Effector memory CD4-positive, alpha-beta T cell (primary cell): ENCODE data around the gene CHST1.
A peak's percentile ranks its signal among the peaks of the same experiment; 100 is the strongest.

Experiments used
- DNase-seq, 3 donors: peaks; one replicate each; pipeline ENCODE4 v3.0.0-alpha.2; 2020
- H3K27ac ChIP-seq: 2 replicates; pipeline ENCODE4 v1.7.0; 2013; ENCODE audit warnings: mild to moderate bottlenecking, low read length, moderate library complexity; ENCODE audit not compliant: insufficient read depth, poor library complexity, severe bottlenecking
- H3K27me3 ChIP-seq: replicated peaks from 2 replicates; pipeline ENCODE4 v1.7.0; 2013; ENCODE audit warnings: mild to moderate bottlenecking, low read length; ENCODE audit not compliant: insufficient read depth, control insufficient read depth, poor library complexity, severe bottlenecking
- H3K36me3 ChIP-seq: 2 replicates; pipeline ENCODE4 v1.7.0; 2013; ENCODE audit warnings: mild to moderate bottlenecking, low read length, moderate library complexity; ENCODE audit not compliant: control insufficient read depth, insufficient read depth
- H3K4me1 ChIP-seq: 2 replicates; pipeline ENCODE4 v1.7.0; 2013; ENCODE audit warnings: low read length, mild to moderate bottlenecking; ENCODE audit not compliant: control insufficient read depth, insufficient read depth, poor library complexity, severe bottlenecking
- H3K4me3 ChIP-seq: 2 replicates; pipeline ENCODE4 v1.7.0; 2013; ENCODE audit warnings: low read length, low read depth, mild to moderate bottlenecking; ENCODE audit not compliant: insufficient read depth, poor library complexity, severe bottlenecking
- H3K9me3 ChIP-seq: 2 replicates; pipeline ENCODE4 v1.7.0; 2013; ENCODE audit warnings: mild to moderate bottlenecking, low read length, moderate library complexity; ENCODE audit not compliant: control insufficient read depth

Gene CHST1

GRCh38 chr11:45659818-45660160 is 5.6 kb downstream of the CHST1 start:
- no peaks in the 10 kb centered on the region for H3K9me3 ChIP-seq
- H3K27ac ChIP-seq, result no peak overlapping the region
- H3K36me3 ChIP-seq, result no peaks in the 10 kb centered on the region
- no peak overlapping the region for H3K4me3 ChIP-seq
- DNase-seq, result no peak
- peaks cover 25% of the 10 kb centered on the region for H3K27me3 ChIP-seq
- H3K4me1 ChIP-seq, result peaks cover 14% of the 10 kb centered on the region

GRCh38 chr11:45659031-45659817 is 6.2 kb downstream of the CHST1 start:
- Histone ChIP-seq H3K36me3 (no peaks in the 10 kb centered on the region), H3K27me3 (peaks cover 21% of the 10 kb centered on the region), H3K27ac (no peak overlapping the region), H3K4me3 (no peak overlapping the region), H3K9me3 (no peaks in the 10 kb centered on the region), H3K4me1 (peaks cover 8% of the 10 kb centered on the region)
- no peak for DNase-seq

DNA sequence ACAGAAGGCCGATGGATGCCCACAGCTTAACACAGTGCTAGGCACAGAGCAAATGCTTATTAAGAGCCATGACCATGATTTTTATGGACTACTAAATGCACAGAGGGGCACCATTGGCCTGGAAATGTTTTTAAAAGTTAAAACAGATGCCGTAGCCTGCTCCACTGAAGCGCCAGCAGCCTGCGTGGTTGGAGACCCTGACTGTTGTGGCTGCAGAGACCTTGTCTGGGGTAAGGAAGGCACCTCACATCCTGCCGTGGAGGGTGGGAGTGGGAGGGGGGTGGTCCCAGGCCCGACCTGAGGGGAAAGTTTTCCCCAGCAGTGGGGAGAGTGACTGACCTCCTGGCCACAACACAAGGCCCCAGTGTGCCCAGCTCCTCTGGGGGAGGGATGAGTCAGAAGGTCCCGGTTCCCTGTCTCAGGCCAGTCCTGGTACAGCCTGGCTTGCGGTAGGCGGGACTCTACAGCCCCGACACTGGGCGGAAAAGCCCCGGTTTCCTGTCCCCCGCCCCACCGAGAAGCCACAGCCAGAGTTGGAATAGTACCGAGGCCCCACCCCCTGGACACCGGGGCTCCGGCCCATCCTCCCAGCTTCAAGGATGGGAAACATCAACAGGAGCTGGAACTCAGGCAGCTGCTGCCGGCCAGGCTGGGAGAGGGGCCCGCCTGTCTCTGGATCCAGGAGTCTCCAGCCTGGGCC is 7.0 kb downstream of the CHST1 start:
- H3K36me3 ChIP-seq, result no peaks in the 10 kb centered on the region
- H3K4me1 ChIP-seq, result peaks cover 5% of the 10 kb centered on the region
- no peak overlapping the region for H3K4me3 ChIP-seq
- no peak for DNase-seq
- no peaks in the 10 kb centered on the region for H3K9me3 ChIP-seq
- H3K27me3 ChIP-seq, result peaks cover 13% of the 10 kb centered on the region
- no peak overlapping the region for H3K27ac ChIP-seq

GRCh38 chr11:45657496-45658260 is 7.7 kb downstream of the CHST1 start:
- Histone ChIP-seq H3K4me3 (no peak overlapping the region), H3K27ac (no peak overlapping the region), H3K27me3 (peaks cover 8% of the 10 kb centered on the region), H3K4me1 (peaks cover 5% of the 10 kb centered on the region), H3K36me3 (no peaks in the 10 kb centered on the region), H3K9me3 (no peaks in the 10 kb centered on the region)
- no peak for DNase-seq

DNA sequence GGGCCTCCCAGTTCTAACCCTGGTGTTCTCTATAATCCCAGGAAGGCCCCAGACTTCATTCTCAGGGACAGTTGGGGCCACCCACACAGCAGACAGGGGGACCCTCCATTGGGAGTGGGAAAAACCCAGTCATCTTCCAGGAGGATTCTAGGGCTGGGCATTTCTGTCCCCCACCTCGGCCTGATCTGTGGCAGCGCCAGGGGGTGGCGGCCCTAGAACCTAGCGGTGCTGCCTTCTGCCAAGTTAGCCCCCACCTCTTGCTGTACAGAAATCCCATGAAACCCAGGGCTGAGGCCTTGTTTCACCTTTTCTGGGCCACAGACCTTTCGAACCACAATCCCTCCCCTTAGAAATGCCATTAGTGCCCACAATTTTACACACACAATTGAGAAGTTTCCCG is 9.6 kb downstream of the CHST1 start:
- peaks cover 3% of the 10 kb centered on the region for H3K27me3 ChIP-seq
- peaks cover 5% of the 10 kb centered on the region for H3K4me1 ChIP-seq
- H3K27ac ChIP-seq, result no peak overlapping the region
- H3K9me3 ChIP-seq, result no peaks in the 10 kb centered on the region
- no peak overlapping the region for H3K4me3 ChIP-seq
- DNase-seq, result no peak
- H3K36me3 ChIP-seq, result no peaks in the 10 kb centered on the region

- Histone ChIP-seq H3K4me3 (no peak overlapping the region), H3K4me1 (peaks cover 5% of the 10 kb centered on the region), H3K36me3 (no peaks in the 10 kb centered on the region), H3K27ac (no peak overlapping the region), H3K27me3 (peaks cover 3% of the 10 kb centered on the region), H3K9me3 (no peaks in the 10 kb centered on the region)
- DNase-seq, result peak in 2 of 3 donors; percentile 12 to 30
These were observed 10.1 kb downstream of the CHST1 start for GRCh38 chr11:45655347-45655756.

DNA sequence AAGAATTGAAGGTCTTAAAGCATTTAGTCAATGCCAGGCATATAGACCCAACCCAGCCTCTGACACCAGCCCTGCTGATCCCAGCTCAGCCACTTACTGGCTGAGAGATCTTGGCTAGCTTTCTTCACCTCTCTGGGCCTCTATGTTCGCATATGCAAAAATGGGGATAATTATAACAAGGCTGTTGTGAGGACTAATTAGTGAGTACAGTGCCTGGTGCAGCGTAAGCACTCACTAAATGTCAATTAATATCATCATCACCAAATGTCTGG is 10.5 kb downstream of the CHST1 start:
- no peaks in the 10 kb centered on the region for H3K9me3 ChIP-seq
- H3K36me3 ChIP-seq, result no peaks in the 10 kb centered on the region
- H3K27me3 ChIP-seq, result peaks cover 3% of the 10 kb centered on the region
- no peak overlapping the region for H3K27ac ChIP-seq
- H3K4me3 ChIP-seq, result no peak overlapping the region
- peaks cover 5% of the 10 kb centered on the region for H3K4me1 ChIP-seq
- DNase-seq, result no peak

DNA sequence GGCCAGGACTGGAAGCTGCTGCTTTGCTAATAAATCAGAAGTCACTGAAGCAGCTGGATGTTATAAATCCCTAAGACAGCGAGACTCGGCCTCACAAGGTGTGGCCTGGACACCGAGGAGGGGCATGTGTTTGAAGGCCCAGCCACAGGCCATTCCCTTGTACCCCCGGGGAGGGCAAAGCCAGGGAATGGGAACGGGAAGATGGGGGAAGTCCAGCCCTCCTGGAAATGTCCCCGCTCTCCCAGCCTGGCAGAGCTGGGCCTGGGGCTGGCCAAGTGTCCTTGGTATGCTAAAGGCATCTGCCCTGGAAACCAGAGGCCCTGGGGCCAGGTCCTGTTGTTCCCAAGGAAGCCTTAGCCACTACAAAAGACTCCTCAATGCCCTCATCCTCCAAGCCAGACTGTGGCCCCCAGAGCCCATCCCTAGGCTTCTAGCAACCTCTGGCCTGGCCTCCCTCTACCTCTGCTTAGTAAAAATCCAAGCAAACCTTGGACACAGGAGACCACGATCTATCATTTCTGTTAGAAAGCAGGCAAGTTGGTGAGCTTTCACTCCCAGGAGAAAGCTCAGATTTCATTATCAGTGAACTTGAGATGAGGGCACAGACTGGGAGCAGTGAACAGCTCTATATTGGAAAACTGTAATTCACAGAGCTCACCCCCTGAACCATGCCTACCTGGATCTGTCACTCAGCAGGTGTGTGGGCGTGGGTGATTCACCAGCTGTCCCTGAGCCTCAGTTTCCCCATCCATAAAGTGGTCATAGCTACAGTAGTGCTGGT is 11.0 kb downstream of the CHST1 start:
- Histone ChIP-seq H3K4me1 (peaks cover 5% of the 10 kb centered on the region), H3K27me3 (peaks cover 3% of the 10 kb centered on the region), H3K4me3 (no peak overlapping the region), H3K27ac (no peak overlapping the region), H3K36me3 (no peaks in the 10 kb centered on the region), H3K9me3 (no peaks in the 10 kb centered on the region)
- no peak for DNase-seq

DNA sequence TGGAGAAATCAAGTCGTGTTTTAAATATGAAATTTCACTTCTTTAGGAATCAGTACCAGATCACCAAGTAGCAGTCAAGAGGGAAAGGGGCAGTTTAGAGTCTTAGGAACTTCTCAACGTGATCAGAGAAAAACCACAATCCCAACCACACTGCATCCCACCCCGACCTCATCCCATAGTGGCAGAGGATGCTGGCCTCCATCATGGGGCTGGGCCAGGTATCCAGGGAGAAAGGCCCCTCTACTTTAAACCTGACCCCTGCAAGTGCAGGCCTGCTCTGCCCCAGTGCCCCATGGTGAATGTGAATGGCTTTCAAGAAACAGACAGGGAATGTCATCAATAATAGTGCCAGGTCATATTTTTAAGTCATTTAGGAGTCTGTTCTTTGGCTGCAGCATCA is 12.1 kb downstream of the CHST1 start:
- no peaks in the 10 kb centered on the region for H3K9me3 ChIP-seq
- no peak overlapping the region for H3K27ac ChIP-seq
- no peak overlapping the region for H3K4me3 ChIP-seq
- DNase-seq, result no peak
- no peaks in the 10 kb centered on the region for H3K27me3 ChIP-seq
- H3K4me1 ChIP-seq, result peaks cover 5% of the 10 kb centered on the region
- no peaks in the 10 kb centered on the region for H3K36me3 ChIP-seq
